HepG2 (cell line): ENCODE measurements around the gene CPLX1. TPM values are rescaled to one million over a fixed set of nuclear protein-coding genes. Genes with fewer than 3 reads are reported as not detected.
A peak's percentile ranks its signal among the peaks of the same experiment; 100 is the strongest.

ENCODE experiments used
- EP300 ChIP-seq, 3 experiments: sonication (generic) in 1 of 3; formaldehyde crosslinking in 1 of 3; IDR thresholded peaks; 2 replicates each; pipeline versions ENCODE4 v1.5.1 to v1.6.1; 2011 to 2020; ENCODE audit warnings: low read depth in 2 of 3, low read length in 2 of 3, borderline replicate concordance in 1 of 3, improper control_type of control experiment in 1 of 3, mild to moderate bottlenecking in 1 of 3, missing genetic modification reagents in 1 of 3, moderate library complexity in 1 of 3
- MNT ChIP-seq: fragments of 450-650 bp; IDR thresholded peaks from 2 replicates; pipeline ENCODE4 v1.6.1; 2016
- RBFOX2 ChIP-seq: fragments of 200-400 bp; formaldehyde crosslinking; IDR thresholded peaks from 2 replicates; pipeline ENCODE4 v1.6.1; 2017; ENCODE audit warnings: low read depth, mild to moderate bottlenecking, low read length
- REPIN1 ChIP-seq: sonication (generic); formaldehyde crosslinking; IDR thresholded peaks from 2 replicates; pipeline ENCODE4 v1.8.0; 2022; ENCODE audit warnings: missing genetic modification reagents, low read depth, mild to moderate bottlenecking, borderline replicate concordance
- YEATS2 ChIP-seq: sonication (generic); formaldehyde crosslinking; IDR thresholded peaks from 2 replicates; pipeline ENCODE4 v1.4.0; 2020; ENCODE audit warnings: missing genetic modification reagents, borderline replicate concordance
- ZFP91 ChIP-seq: sonication (generic); formaldehyde crosslinking; IDR thresholded peaks from 2 replicates; pipeline ENCODE4 v1.9.0; 2022; ENCODE audit warnings: missing genetic modification reagents, mild to moderate bottlenecking, borderline replicate concordance
- ZNF577 ChIP-seq: sonication (generic); formaldehyde crosslinking; IDR thresholded peaks from 2 replicates; pipeline ENCODE4 v1.4.0; 2020; ENCODE audit warnings: mild to moderate bottlenecking, low read depth, missing genetic modification reagents, borderline replicate concordance
- ZNF619 ChIP-seq: sonication (generic); formaldehyde crosslinking; IDR thresholded peaks from 2 replicates; pipeline ENCODE4 v1.4.0; 2020; ENCODE audit warnings: mild to moderate bottlenecking, missing genetic modification reagents
- polyA plus RNA-seq, 8 experiments: library from polyadenylated mRNA; depleted of rRNA in 3 of 8; stranded (reverse) in 7 of 8; unstranded in 1 of 8; fragments of >200 nt; fragmentation: Illumina TruSeq in 4 of 8; extraction: Trizol in 4 of 8; gene quantifications; 2 replicates each; pipeline versions ENCODE4 v1.2.1 to v1.2.3, GENCODE V29; 2011 to 2016; ENCODE audit warnings: low read depth in 4 of 8, missing spikeins in 1 of 8, mixed read lengths in 1 of 8; ENCODE audit not compliant: insufficient read depth in 1 of 8
- total RNA-seq, 5 experiments: library from RNA; depleted of rRNA; stranded (reverse); fragments of >200 nt; fragmentation: Illumina TruSeq; extraction: Trizol; gene quantifications; 2 replicates each; pipeline ENCODE4 v1.2.3, GENCODE V29; 2016; ENCODE audit warnings: low read depth in 1 of 5
- TF ChIP-seq, protein P1 (sequence below): sonication (generic); formaldehyde crosslinking; IDR thresholded peaks from 2 replicates; pipeline ENCODE4 v1.9.0; 2021; ENCODE audit warnings: missing genetic modification reagents, borderline replicate concordance
- TF ChIP-seq, protein P2 (sequence below): sonication (generic); formaldehyde crosslinking; IDR thresholded peaks from 2 replicates; pipeline ENCODE4 v1.5.1; 2020; ENCODE audit warnings: missing genetic modification reagents, mild to moderate bottlenecking, borderline replicate concordance
- TF ChIP-seq, protein P3 (sequence below), 2 experiments: IDR thresholded peaks; 2 replicates each; pipeline ENCODE4 v1.6.1; 2011 to 2012; ENCODE audit warnings: low read length in 2 of 2, borderline replicate concordance in 1 of 2, low read depth in 1 of 2, mild to moderate bottlenecking in 1 of 2, moderate library complexity in 1 of 2

Gene CPLX1
- total and polyA plus RNA-seq, 2 of the 13 experiments (the other 11 are each of a cell fraction or from before 2014, with no cell fraction given): 0.18 TPM

GRCh38 chr4:781493-782216 lies 44.3 kb downstream of the CPLX1 start (continued):
- TF ChIP-seq, protein P1, sequence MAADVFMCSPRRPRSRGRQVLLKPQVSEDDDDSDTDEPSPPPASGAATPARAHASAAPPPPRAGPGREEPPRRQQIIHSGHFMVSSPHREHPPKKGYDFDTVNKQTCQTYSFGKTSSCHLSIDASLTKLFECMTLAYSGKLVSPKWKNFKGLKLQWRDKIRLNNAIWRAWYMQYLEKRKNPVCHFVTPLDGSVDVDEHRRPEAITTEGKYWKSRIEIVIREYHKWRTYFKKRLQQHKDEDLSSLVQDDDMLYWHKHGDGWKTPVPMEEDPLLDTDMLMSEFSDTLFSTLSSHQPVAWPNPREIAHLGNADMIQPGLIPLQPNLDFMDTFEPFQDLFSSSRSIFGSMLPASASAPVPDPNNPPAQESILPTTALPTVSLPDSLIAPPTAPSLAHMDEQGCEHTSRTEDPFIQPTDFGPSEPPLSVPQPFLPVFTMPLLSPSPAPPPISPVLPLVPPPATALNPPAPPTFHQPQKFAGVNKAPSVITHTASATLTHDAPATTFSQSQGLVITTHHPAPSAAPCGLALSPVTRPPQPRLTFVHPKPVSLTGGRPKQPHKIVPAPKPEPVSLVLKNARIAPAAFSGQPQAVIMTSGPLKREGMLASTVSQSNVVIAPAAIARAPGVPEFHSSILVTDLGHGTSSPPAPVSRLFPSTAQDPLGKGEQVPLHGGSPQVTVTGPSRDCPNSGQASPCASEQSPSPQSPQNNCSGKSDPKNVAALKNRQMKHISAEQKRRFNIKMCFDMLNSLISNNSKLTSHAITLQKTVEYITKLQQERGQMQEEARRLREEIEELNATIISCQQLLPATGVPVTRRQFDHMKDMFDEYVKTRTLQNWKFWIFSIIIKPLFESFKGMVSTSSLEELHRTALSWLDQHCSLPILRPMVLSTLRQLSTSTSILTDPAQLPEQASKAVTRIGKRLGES (CRISPR knock-in tag): no peak
- TF ChIP-seq RBFOX2 (peak; percentile 98), REPIN1 (CRISPR knock-in tag) (peak; percentile 33; the same call in 1 of the 2 replicates), MNT (0 out of 2 replicates have a peak, but pooled peaks have one; percentile 21), ZNF619 (CRISPR knock-in tag) (no peak), ZFP91 (peak; percentile 46; the same call in 1 of the 2 replicates), ZNF577 (CRISPR knock-in tag) (no peak), YEATS2 (CRISPR knock-in tag) (no peak), EP300 (IDR thresholded peaks at IDR 0.05; ENCODE audit: low read depth in 2 of 2, low read length in 2 of 2) (no peak), EP300 (CRISPR knock-in tag; IDR thresholded peaks at IDR 0.05; ENCODE audit: borderline replicate concordance) (no peak)
- TF ChIP-seq, protein P2, sequence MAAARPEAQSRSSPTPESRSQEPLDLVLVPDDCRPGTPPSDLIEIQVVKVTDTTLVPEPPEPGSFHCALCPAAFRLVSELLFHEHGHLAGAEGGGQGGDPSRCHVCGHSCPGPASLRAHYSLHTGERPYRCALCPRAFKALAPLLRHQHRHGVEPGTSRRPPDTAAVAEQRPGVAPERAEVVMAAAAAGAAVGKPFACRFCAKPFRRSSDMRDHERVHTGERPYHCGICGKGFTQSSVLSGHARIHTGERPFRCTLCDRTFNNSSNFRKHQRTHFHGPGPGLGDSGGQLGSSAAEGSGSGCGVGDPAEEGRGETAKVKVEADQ: no peak
- TF ChIP-seq, protein P3, sequence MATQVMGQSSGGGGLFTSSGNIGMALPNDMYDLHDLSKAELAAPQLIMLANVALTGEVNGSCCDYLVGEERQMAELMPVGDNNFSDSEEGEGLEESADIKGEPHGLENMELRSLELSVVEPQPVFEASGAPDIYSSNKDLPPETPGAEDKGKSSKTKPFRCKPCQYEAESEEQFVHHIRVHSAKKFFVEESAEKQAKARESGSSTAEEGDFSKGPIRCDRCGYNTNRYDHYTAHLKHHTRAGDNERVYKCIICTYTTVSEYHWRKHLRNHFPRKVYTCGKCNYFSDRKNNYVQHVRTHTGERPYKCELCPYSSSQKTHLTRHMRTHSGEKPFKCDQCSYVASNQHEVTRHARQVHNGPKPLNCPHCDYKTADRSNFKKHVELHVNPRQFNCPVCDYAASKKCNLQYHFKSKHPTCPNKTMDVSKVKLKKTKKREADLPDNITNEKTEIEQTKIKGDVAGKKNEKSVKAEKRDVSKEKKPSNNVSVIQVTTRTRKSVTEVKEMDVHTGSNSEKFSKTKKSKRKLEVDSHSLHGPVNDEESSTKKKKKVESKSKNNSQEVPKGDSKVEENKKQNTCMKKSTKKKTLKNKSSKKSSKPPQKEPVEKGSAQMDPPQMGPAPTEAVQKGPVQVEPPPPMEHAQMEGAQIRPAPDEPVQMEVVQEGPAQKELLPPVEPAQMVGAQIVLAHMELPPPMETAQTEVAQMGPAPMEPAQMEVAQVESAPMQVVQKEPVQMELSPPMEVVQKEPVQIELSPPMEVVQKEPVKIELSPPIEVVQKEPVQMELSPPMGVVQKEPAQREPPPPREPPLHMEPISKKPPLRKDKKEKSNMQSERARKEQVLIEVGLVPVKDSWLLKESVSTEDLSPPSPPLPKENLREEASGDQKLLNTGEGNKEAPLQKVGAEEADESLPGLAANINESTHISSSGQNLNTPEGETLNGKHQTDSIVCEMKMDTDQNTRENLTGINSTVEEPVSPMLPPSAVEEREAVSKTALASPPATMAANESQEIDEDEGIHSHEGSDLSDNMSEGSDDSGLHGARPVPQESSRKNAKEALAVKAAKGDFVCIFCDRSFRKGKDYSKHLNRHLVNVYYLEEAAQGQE (IDR thresholded peaks at IDR 0.05; ENCODE audit: borderline replicate concordance in 1 of 2, low read depth in 1 of 2, low read length in 2 of 2): peak in 1 of 2 experiments; percentile 72; a peak in 1 of 4 replicates
